Fibroblast of lung (primary cell): ENCODE measurements around the gene HAPLN1. TPM values are rescaled to one million over a fixed set of nuclear protein-coding genes. Genes with fewer than 3 reads are reported as not detected.

Source experiments
- DNase-seq, 2 donors: peaks; one replicate each; pipeline versions ENCODE4 v3.0.0 to v3.0.0-alpha.2; 2010; ENCODE audit warnings: low read depth in 2 of 2
- H2AFZ ChIP-seq: 2 replicates; pipeline ENCODE4 v1.5.1; 2012; ENCODE audit warnings: low read length, control low read depth, inconsistent platforms
- H3K27ac ChIP-seq: 2 replicates; pipeline ENCODE4 v1.5.1; 2011; ENCODE audit warnings: low read length, control low read depth; ENCODE audit not compliant: insufficient read depth
- H3K27me3 ChIP-seq: 2 replicates; pipeline ENCODE4 v1.5.1; 2011; ENCODE audit warnings: mild to moderate bottlenecking, low read length; ENCODE audit not compliant: control insufficient read depth, insufficient read depth
- H3K36me3 ChIP-seq: 2 replicates; pipeline ENCODE4 v1.5.1; 2011; ENCODE audit warnings: low read length; ENCODE audit not compliant: control insufficient read depth, insufficient read depth
- H3K4me1 ChIP-seq: 2 replicates; pipeline ENCODE4 v1.5.1; 2011; ENCODE audit warnings: low read length; ENCODE audit not compliant: control insufficient read depth, insufficient read depth; ENCODE audit errors: extremely low read depth
- H3K4me2 ChIP-seq: 2 replicates; pipeline ENCODE4 v1.5.1; 2011; ENCODE audit warnings: low read length, control low read depth; ENCODE audit not compliant: insufficient read depth; ENCODE audit errors: extremely low read depth
- H3K4me3 ChIP-seq, 4 experiments: fragments of 200-600 bp in 1 of 4; sonication (generic) in 1 of 4; replicated peaks in 1 of 4; 2 replicates each; pipeline ENCODE4 v1.5.1; 2011 to 2016; ENCODE audit warnings: low read length in 4 of 4, low read depth in 3 of 4, mild to moderate bottlenecking in 3 of 4, control low read depth in 2 of 4, inconsistent platforms in 1 of 4, mixed read lengths in 1 of 4; ENCODE audit not compliant: insufficient read depth in 1 of 4; ENCODE audit errors: control extremely low read depth in 1 of 4
- H3K79me2 ChIP-seq: 2 replicates; pipeline ENCODE4 v1.5.1; 2012; ENCODE audit warnings: mild to moderate bottlenecking, low read length, inconsistent platforms; ENCODE audit not compliant: control insufficient read depth, insufficient read depth
- H3K9ac ChIP-seq: 2 replicates; pipeline ENCODE4 v1.5.1; 2011; ENCODE audit warnings: mild to moderate bottlenecking, low read length, control low read depth; ENCODE audit not compliant: insufficient read depth
- H3K9me3 ChIP-seq: 2 replicates; pipeline ENCODE4 v1.5.1; 2012; ENCODE audit warnings: low read depth, low read length; ENCODE audit not compliant: control insufficient read depth, insufficient read depth
- H4K20me1 ChIP-seq: 2 replicates; pipeline ENCODE4 v1.5.1; 2011; ENCODE audit warnings: low read length; ENCODE audit not compliant: control insufficient read depth, insufficient read depth; ENCODE audit errors: extremely low read depth
- EZH2 ChIP-seq: IDR thresholded peaks from 2 replicates; pipeline ENCODE4 v1.5.1; 2012; ENCODE audit warnings: low read length, control low read depth, mild to moderate bottlenecking; ENCODE audit errors: missing control alignments
- polyA plus RNA-seq, 2 donors: library from polyadenylated mRNA; depleted of rRNA in 1 of 2; stranded (reverse) in 1 of 2; unstranded in 1 of 2; fragments of >200 nt; gene quantifications; 2 replicates each; pipeline ENCODE4 v1.2.1, GENCODE V29; 2011 to 2012; ENCODE audit warnings: missing spikeins in 1 of 2
- total RNA-seq: library from RNA; depleted of rRNA; stranded (reverse); fragments of >200 nt; gene quantifications from 2 replicates; pipeline ENCODE4 v1.2.1, GENCODE V29; 2014
- TF ChIP-seq, protein P1 (sequence below), 2 donors: IDR thresholded peaks in 1 of 2; conservative IDR thresholded peaks in 1 of 2; 1 replicate in 1 of 2; 2 replicates in 1 of 2; pipeline ENCODE4 v1.5.1; 2011 to 2012; ENCODE audit warnings: low read length in 2 of 2, control low read depth in 1 of 2, inconsistent platforms in 1 of 2, low read depth in 1 of 2, mild to moderate bottlenecking in 1 of 2

The HAPLN1 gene
- total and polyA plus RNA-seq, 2 donors (not counting 1 experiment from before 2014, with no cell fraction given): 0.17 to 7.7 TPM

DNA sequence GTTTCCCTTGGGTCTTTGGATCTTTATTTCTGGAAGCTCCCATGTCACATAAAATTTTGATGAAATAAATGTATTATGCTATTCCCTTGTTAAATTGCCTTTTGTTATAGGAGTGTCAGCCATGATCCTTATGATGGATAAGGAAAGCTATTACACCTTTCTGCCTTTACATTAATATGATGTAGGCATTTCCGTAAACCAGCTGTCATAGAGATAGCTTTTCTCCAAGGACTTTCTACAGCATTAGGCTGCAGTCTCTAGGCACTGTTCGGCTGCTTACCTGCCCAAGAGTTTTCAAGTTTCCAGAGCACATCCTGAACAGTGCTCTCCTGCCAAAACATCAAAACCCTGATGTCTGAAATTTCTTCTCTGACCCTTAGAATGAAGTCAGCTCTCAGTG, 87.4 kb downstream of the HAPLN1 start:
- no peak overlapping the region for H3K27ac ChIP-seq
- no peak overlapping the region for H3K4me2 ChIP-seq
- no peaks in the 10 kb centered on the region for H3K36me3 ChIP-seq
- no peaks in the 10 kb centered on the region for H3K79me2 ChIP-seq
- H4K20me1 ChIP-seq: no peaks in the 10 kb centered on the region
- H3K27me3 ChIP-seq: no peaks in the 10 kb centered on the region
- no peak overlapping the region for H3K4me3 ChIP-seq
- H2AFZ ChIP-seq: no peak overlapping the region
- H3K4me1 ChIP-seq: no peaks in the 10 kb centered on the region
- no peak overlapping the region for H3K9ac ChIP-seq
- no peak for DNase-seq
- TF ChIP-seq EZH2: no peak
- TF ChIP-seq, protein P1, sequence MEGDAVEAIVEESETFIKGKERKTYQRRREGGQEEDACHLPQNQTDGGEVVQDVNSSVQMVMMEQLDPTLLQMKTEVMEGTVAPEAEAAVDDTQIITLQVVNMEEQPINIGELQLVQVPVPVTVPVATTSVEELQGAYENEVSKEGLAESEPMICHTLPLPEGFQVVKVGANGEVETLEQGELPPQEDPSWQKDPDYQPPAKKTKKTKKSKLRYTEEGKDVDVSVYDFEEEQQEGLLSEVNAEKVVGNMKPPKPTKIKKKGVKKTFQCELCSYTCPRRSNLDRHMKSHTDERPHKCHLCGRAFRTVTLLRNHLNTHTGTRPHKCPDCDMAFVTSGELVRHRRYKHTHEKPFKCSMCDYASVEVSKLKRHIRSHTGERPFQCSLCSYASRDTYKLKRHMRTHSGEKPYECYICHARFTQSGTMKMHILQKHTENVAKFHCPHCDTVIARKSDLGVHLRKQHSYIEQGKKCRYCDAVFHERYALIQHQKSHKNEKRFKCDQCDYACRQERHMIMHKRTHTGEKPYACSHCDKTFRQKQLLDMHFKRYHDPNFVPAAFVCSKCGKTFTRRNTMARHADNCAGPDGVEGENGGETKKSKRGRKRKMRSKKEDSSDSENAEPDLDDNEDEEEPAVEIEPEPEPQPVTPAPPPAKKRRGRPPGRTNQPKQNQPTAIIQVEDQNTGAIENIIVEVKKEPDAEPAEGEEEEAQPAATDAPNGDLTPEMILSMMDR (conservative IDR thresholded peaks at IDR 0.05 in 1 of 2, IDR thresholded peaks at IDR 0.05 in 1 of 2; ENCODE audit: low read depth in 1 of 2, low read length in 2 of 2): no peak
- H3K9me3 ChIP-seq: no peaks in the 10 kb centered on the region

- Histone ChIP-seq H4K20me1 (no peaks in the 10 kb centered on the region), H2AFZ (no peak overlapping the region), H3K4me2 (no peak overlapping the region), H3K9ac (no peak overlapping the region), H3K4me3 (no peak overlapping the region), H3K36me3 (no peaks in the 10 kb centered on the region), H3K9me3 (no peaks in the 10 kb centered on the region), H3K27ac (no peak overlapping the region), H3K79me2 (no peaks in the 10 kb centered on the region), H3K4me1 (no peaks in the 10 kb centered on the region), H3K27me3 (no peaks in the 10 kb centered on the region)
- DNase-seq: peak; percentile 87 to 88
- TF ChIP-seq, protein P1 (conservative IDR thresholded peaks at IDR 0.05 in 1 of 2, IDR thresholded peaks at IDR 0.05 in 1 of 2; ENCODE audit: low read depth in 1 of 2, low read length in 2 of 2): no peak
- TF ChIP-seq EZH2: no peak
These were observed 87.8 kb downstream of the HAPLN1 start for GRCh38 chr5:83632874-83633273.

DNA sequence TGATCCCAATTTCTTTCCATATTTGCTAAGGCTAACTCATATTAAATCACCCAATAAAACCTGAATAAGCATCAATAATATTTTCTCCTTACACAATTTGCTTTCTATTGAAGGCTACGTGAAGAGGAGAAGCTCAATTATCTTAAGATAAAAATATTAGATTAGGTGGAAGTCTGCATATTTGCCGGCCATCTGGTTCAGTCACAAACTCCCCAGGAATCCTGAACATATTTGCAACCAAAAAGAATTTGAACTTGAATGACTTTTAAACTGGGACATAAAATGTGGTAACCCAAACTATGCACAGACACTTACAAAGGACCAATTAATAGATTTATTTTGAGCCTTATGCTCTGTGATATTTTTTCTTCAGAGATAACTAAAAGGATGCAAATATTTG, 92.3 kb downstream of the HAPLN1 start:
- H3K27me3 ChIP-seq: no peaks in the 10 kb centered on the region
- H3K79me2 ChIP-seq: no peaks in the 10 kb centered on the region
- no peak overlapping the region for H3K9ac ChIP-seq
- no peak overlapping the region for H2AFZ ChIP-seq
- TF ChIP-seq, protein P1 (conservative IDR thresholded peaks at IDR 0.05 in 1 of 2, IDR thresholded peaks at IDR 0.05 in 1 of 2; ENCODE audit: low read depth in 1 of 2, low read length in 2 of 2): no peak
- no peak for TF ChIP-seq EZH2
- H3K4me1 ChIP-seq: no peaks in the 10 kb centered on the region
- H3K4me2 ChIP-seq: no peak overlapping the region
- H3K9me3 ChIP-seq: no peaks in the 10 kb centered on the region
- peak in 1 of 2 donors; percentile 56 for DNase-seq
- H3K36me3 ChIP-seq: no peaks in the 10 kb centered on the region
- no peak overlapping the region for H3K4me3 ChIP-seq
- H3K27ac ChIP-seq: no peak overlapping the region
- no peaks in the 10 kb centered on the region for H4K20me1 ChIP-seq
